ENCODE measurements around the gene GBX1. TPM values are rescaled to one million over a fixed set of nuclear protein-coding genes. Genes with fewer than 3 reads are reported as not detected.

GBX1 gene
- total RNA-seq, 1 donor from 2014 or later: not detected

- no peak for DNase-seq (ENCODE audit: extremely low read depth, low read depth, low spot score)
Observed at GRCh38 chr7:151174246-151175046, 7.0 kb upstream of the GBX1 start.

- no peak for DNase-seq (ENCODE audit: extremely low read depth, low read depth, low spot score)
Observed at GRCh38 chr7:151173386-151174245, 6.1 kb upstream of the GBX1 start.

- DNase-seq (ENCODE audit: extremely low read depth, low read depth, low spot score): no peak
Observed at GRCh38 chr7:151172273-151173141, 5.0 kb upstream of the GBX1 start.

- no peak for DNase-seq (ENCODE audit: extremely low read depth, low read depth, low spot score)
Observed at GRCh38 chr7:151168787-151169162, 1.3 kb upstream of the GBX1 start.

DNA sequence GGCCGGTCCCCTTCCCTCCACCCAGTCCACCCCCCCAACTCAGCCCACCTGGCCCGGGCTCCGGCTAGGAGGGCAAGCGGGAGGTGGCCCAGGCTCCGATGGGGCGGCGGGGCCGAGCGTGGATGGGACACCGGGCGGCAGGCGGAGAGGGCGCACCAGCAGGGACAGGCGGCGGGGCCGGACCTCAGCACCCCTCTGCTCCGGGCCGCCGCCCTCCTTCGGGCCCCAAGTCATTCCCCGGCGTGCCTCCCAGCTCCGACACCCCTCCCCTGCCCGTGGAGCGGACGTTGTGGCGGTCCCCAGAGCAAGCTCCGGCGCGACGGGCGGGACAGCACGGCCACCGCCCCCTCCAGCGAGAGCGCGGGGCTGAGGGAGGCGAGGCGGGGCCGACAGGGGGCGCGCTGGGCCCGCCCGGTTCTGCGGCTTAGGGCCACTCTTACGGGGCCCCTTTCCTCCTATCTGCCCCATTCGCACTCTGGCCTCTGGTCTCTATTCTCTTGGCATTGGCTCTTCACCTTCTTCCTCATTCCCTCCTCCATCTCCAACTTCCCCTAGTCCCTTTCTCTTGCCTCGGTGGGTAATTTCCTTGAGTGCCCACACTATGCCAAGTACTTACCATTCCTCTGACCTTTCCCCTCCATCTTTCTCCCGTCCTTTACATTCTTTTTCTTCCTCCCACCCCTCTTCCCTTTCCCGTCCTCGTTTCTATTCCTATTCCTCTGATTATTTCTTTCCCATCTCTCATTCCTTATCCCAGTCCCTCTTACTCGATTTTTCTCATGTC is 701 bp upstream of the GBX1 start:
- no peak for DNase-seq (ENCODE audit: extremely low read depth, low read depth, low spot score)

GRCh38 chr7:151166629-151167196 is 781 bp downstream of the GBX1 start:
- DNase-seq (ENCODE audit: extremely low read depth, low read depth, low spot score): no peak

DNA sequence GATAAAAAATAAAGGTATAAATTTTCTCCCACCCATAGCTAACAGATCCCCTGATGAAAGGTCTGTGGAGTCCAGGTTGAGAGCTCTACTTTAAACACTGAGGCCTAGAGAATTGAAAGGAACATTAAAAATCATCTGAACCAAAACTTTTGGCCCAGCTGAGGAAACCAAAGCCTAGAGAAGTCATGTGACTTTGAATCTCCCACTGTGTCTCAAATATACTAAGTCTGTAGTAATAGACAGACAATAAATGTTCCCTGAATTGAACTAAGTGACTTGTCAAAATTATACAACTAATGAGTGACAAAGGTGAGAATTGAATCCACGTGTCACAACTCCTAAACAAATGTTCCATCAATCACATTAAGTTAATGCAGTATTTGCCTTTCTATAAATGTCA is 5.7 kb downstream of the GBX1 start:
- no peak for DNase-seq (ENCODE audit: extremely low read depth, low read depth, low spot score)

DNA sequence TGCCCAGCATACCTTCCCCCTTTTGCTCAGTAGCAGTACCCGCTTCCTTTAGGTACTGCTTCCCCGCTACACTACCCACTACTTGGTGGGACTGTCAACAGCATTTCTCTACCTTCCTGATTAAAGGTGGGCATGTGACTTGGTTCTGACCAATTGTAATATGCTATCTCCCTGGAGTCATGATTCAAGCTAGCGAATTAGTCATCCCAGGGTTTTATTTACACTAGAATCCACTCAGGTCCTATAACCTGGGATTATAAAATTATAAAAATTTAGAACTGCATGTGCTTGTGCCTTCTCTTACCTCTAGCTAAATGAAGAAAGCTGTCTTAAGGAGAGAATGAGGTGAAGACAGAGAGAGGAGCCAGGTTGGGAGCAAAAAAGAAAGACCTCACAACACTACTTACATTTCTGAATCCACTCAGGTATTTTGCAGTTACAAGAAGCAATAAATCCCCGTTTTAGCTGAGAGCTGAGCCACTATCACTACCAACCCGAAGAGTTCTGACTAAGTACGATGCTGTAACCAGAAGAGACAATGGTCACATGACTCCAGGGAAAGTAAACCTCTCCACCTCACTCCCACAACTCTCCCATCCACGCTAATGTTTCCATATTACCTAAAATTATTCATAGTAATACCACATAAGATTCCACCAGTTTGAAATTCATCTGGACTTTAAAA is 9.7 kb downstream of the GBX1 start:
- DNase-seq (ENCODE audit: extremely low read depth, low read depth, low spot score): no peak

DNA sequence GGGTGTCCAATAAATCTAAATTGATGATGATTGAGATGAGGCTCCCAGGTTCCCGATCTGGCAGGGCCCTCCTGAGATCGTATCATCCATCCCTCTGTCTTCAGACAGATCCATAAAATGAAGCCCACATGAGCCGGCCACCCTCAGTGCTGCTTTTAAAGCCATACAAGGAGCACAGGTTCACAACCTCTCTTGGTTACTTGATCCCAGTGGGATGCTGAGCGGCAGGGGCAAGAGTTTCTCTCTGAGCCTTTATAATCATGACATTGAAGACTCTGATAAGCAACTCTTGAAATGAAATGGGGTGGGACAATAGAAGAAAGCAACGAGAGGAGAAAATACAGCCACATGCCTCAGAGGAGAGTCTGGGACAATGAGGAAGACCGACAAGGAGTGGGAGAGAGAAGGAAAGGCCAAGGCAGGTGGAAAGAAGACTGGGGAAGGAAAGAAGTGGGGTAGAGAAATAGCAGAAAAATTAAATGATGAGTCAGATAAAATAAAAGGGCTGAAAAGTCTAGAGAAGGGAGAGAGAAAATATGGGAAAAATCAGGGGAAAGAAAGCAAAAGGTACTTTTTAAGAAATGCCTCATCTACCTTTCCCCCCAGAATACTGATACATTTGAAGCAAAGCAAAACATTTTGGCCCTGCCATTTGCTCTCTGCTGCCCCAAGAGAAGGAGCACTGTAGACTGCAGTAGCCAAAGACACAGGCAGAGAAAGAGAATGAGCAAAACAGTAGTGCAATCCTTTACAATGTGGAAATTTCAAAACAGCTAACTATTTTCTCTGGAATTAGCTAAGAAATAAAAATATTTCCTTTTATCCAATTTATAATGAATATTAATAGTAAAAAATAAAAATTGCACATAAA is 14.6 kb downstream of the GBX1 start:
- no peak for DNase-seq (ENCODE audit: extremely low read depth, low read depth, low spot score)

DNA sequence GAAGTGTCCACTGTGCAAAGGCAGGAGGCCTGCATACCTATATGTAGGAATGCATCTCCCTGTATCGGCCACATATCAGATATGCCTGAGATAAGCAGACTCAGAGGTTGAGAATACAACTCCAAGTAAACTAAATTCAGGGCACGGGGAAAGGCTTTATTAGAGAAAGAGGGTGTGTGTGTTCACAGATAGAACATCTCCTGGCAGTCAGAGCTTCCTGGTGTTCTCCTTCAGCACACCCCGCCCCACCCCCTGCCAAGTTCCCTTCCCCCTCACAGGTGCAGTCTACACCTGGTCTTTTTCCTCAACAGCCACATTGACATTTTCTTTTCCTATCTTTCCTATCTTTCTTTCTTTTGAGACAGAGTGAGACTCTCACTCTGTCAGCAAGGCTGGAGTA is 17.1 kb downstream of the GBX1 start:
- no peak for DNase-seq (ENCODE audit: extremely low read depth, low read depth, low spot score)

GRCh38 chr7:151148319-151149259 is 18.9 kb downstream of the GBX1 start:
- no peak for DNase-seq (ENCODE audit: extremely low read depth, low read depth, low spot score)

DNA sequence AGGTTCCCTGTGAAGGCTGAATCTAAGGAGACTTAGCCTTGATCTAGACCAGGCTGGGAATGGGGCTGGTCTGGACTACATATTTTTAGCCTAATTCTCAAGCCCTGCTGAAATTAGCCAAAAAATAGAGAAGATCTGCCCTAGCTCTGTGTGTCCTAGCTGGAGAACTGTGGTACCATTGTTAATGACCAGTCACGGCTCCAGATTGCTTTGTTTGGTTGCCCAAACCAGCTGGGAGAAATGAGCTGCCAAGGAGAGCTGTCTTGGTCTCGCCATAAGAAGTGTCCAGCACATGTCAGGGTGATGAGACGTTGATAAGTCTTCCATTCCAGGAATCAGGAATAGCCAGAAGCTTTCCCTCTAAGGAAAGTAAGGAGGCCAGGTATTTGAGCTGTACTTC is 20.7 kb downstream of the GBX1 start:
- DNase-seq (ENCODE audit: extremely low read depth, low read depth, low spot score): no peak

- DNase-seq (ENCODE audit: extremely low read depth, low read depth, low spot score): no peak
Observed at GRCh38 chr7:151144387-151144786, 23.1 kb downstream of the GBX1 start.

GRCh38 chr7:151143261-151144015 is 24.1 kb downstream of the GBX1 start:
- no peak for DNase-seq (ENCODE audit: extremely low read depth, low read depth, low spot score)

GRCh38 chr7:151142686-151143040 is 24.8 kb downstream of the GBX1 start:
- DNase-seq (ENCODE audit: extremely low read depth, low read depth, low spot score): no peak

DNA sequence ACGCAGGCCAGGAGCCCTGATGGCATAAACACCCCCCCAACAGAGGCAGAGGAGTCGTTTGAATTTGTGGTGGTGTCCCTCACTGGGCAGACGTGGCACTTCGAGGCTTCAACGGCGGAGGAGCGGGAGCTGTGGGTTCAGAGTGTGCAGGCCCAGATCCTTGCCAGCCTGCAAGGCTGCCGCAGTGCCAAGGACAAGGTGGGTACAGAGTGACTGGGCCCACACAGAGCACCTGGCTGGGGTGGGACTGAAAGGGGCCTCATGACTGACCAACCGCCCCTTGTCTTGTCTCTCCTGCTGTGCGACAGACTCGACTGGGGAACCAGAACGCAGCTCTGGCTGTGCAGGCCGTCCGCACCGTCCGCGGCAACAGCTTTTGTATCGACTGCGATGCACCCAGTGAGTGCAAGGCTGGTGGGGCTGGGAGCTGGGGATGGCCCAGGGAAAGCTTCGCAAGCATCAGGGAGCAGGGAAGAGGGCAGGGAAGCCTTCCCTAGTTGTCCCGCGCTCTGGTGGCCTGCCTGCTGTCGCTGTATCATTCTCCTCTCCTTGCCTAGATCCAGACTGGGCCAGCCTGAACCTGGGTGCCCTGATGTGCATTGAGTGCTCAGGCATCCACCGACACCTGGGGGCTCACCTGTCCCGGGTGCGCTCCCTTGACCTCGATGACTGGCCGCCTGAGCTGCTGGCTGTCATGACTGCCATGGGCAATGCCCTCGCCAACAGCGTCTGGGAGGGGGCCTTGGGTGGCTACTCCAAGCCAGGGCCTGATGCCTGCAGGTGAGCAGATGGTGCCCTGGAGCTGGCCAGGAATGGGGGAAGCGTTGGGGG is 25.4 kb downstream of the GBX1 start:
- DNase-seq (ENCODE audit: extremely low read depth, low read depth, low spot score): no peak

All from glomerular endothelial cell (primary cell).